Lung (tissue), 12 donors: ENCODE results near the gene ACIN1. TPM values are rescaled to one million over a fixed set of nuclear protein-coding genes. Genes with fewer than 3 reads are reported as not detected.

Experiments used
- ATAC-seq: fragments of 200-7000 bp; cut with Tn5 transposase; one replicate; pipeline ENCODE4 v1.9.1; 2020; ENCODE audit warnings: moderate number of reproducible peaks; ENCODE audit not compliant: insufficient read depth, low FRiP score
- DNase-seq, 3 donors: peaks; one replicate each; pipeline ENCODE4 v3.0.0-alpha.2; 2013 to 2017
- H3K27ac ChIP-seq, 2 donors: one replicate each; pipeline ENCODE4 v1.5.1; 2013; ENCODE audit warnings: mild to moderate bottlenecking in 2 of 2, moderate library complexity in 2 of 2, control low read depth in 1 of 2, inconsistent platforms in 1 of 2, low read depth in 1 of 2, low read length in 1 of 2
- H3K27me3 ChIP-seq, 3 donors: one replicate each; pipeline ENCODE4 v1.5.1; 2013; ENCODE audit warnings: low read length in 2 of 3; ENCODE audit not compliant: control insufficient read depth in 3 of 3, insufficient read depth in 3 of 3
- H3K36me3 ChIP-seq, 4 donors: one replicate each; pipeline ENCODE4 v1.5.1; 2013; ENCODE audit warnings: low read length in 4 of 4, mild to moderate bottlenecking in 1 of 4, moderate library complexity in 1 of 4; ENCODE audit not compliant: control insufficient read depth in 4 of 4, insufficient read depth in 4 of 4
- H3K4me1 ChIP-seq, 5 donors: one replicate each; pipeline ENCODE4 v1.5.1; 2013; ENCODE audit warnings: low read length in 5 of 5, mild to moderate bottlenecking in 2 of 5, moderate library complexity in 1 of 5; ENCODE audit not compliant: control insufficient read depth in 5 of 5, insufficient read depth in 5 of 5
- H3K4me3 ChIP-seq: one replicate; pipeline ENCODE4 v1.5.1; 2013; ENCODE audit warnings: mild to moderate bottlenecking, control low read depth, moderate library complexity
- H3K9ac ChIP-seq, 2 donors: one replicate each; pipeline ENCODE4 v1.5.1; 2013; ENCODE audit warnings: low read length in 2 of 2, control low read depth in 1 of 2; ENCODE audit not compliant: insufficient read depth in 1 of 2
- H3K9me3 ChIP-seq, 4 donors: one replicate each; pipeline ENCODE4 v1.5.1; 2013; ENCODE audit warnings: low read length in 3 of 4, mild to moderate bottlenecking in 1 of 4, moderate library complexity in 1 of 4; ENCODE audit not compliant: control insufficient read depth in 4 of 4, insufficient read depth in 3 of 4
- WGBS, 2 donors: extraction: QIAGEN DNeasy Blood & Tissue Kit; methylation state at CpG; one replicate each; pipeline ENCODE4 v1.1.7; 2013; 5-methylcytosine and 5-hydroxymethylcytosine counted together
- polyA plus RNA-seq, 2 donors: library from polyadenylated mRNA; stranded (reverse); fragments of 200-250 nt; gene quantifications; one replicate each; pipeline ENCODE4 v1.2.1, GENCODE V29; 2013
- total RNA-seq, 2 donors: library from RNA; depleted of rRNA in 1 of 2; stranded (reverse); fragments of >200 nt in 1 of 2; gene quantifications; one replicate each; pipeline ENCODE4 v1.2.1, GENCODE V29; 2014 to 2021
- TF ChIP-seq, protein P1 (sequence below): IDR thresholded peaks from 2 replicates; pipeline ENCODE4 v1.5.1; 2012; ENCODE audit warnings: mild to moderate bottlenecking; ENCODE audit errors: control extremely low read depth, extremely low read depth
- donor health status: control.
- donor health status: control.
- donor health status: Bipolar disorder and iron deficiency.
- donor health status: healthy.
- donor health status: DM: yes; HTN: yes; CAD: no.

The ACIN1 gene
- total and polyA plus RNA-seq, 4 donors, result 76.3 to 154 (median 115) TPM

DNA sequence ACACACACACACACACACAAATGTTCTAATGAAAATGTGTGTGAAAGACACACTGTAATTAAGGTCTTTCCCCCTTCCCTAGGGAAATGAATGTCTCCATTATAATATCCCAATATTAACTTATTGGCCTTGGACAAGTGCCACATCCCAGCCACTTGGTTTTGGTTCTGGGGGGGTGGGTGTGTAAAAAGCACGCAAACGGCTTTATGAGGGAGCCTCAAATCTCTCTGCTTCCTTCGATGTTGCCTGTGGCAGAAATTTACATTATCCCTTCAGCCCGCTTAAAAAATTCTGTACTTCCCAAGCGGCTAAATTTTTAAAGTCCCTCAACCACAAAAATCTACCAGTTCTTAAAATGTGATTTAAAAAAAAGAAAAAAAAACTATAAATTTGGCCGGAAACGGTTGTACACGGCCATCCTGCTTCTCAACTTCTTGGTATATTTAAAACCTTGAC is 85.4 kb downstream of the ACIN1 start:
- peak overlapping the region in 1 of 2 donors; percentile 87 for H3K9ac ChIP-seq
- DNase-seq (no peak), ATAC-seq (no peak)
- 9 to 15% methylated on average over 8 of the region's 8 CpGs for WGBS, 2 donors
- no peaks in the 10 kb centered on the region for H3K9me3 ChIP-seq
- H3K27me3 ChIP-seq, result no peaks in the 10 kb centered on the region
- H3K27ac ChIP-seq, result peak overlapping the region; percentile 63 to 87
- peaks cover 0 to 33% (median 4%) of the 10 kb centered on the region in 5 donors for H3K4me1 ChIP-seq
- TF ChIP-seq, protein P1, sequence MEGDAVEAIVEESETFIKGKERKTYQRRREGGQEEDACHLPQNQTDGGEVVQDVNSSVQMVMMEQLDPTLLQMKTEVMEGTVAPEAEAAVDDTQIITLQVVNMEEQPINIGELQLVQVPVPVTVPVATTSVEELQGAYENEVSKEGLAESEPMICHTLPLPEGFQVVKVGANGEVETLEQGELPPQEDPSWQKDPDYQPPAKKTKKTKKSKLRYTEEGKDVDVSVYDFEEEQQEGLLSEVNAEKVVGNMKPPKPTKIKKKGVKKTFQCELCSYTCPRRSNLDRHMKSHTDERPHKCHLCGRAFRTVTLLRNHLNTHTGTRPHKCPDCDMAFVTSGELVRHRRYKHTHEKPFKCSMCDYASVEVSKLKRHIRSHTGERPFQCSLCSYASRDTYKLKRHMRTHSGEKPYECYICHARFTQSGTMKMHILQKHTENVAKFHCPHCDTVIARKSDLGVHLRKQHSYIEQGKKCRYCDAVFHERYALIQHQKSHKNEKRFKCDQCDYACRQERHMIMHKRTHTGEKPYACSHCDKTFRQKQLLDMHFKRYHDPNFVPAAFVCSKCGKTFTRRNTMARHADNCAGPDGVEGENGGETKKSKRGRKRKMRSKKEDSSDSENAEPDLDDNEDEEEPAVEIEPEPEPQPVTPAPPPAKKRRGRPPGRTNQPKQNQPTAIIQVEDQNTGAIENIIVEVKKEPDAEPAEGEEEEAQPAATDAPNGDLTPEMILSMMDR, result no peak
- peaks cover 0 to 3% (median 0%) of the 10 kb centered on the region in 4 donors for H3K36me3 ChIP-seq
- H3K4me3 ChIP-seq, result no peak overlapping the region

DNA sequence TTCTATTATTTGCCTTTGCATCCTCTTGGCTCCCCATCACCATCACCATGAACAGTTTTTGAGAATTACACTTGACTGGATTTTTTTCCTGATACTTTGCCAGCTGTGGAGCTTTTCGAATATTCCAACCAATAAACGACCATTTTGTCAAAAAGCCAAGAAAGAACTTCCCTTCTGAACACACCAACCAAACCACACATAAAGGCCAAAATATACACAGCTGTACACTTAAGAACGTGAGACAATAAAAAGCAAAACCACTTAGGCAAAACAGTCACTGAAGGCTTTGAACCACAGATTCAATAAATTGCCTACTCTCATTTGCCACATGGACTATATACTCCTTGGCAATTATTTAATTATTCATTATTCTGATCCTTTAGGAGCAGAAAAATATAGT is 86.1 kb downstream of the ACIN1 start:
- WGBS, 2 donors, result 9 to 17% methylated on average over 3 of the region's 3 CpGs
- DNase-seq, result peak in 2 of 3 donors; percentile 52 to 54
- Histone ChIP-seq H3K27ac (no peak overlapping the region), H3K4me1 (peaks cover 0 to 33% (median 4%) of the 10 kb centered on the region in 5 donors), H3K9me3 (no peaks in the 10 kb centered on the region), H3K27me3 (no peaks in the 10 kb centered on the region), H3K4me3 (no peak overlapping the region), H3K36me3 (peaks cover 0 to 3% (median 0%) of the 10 kb centered on the region in 4 donors), H3K9ac (no peak overlapping the region)
- TF ChIP-seq, protein P1, result no peak
- ATAC-seq, result no peak

Other genes starting within 250 kb of the ACIN1 start
- gene LRP10, start 223.4 kb downstream of the ACIN1 start, total RNA-seq, result 100 to 1,000 TPM in 1 of 2 donors, 10 to 100 TPM in 1; 55.2 to 148 TPM
- 100 to 1,000 TPM in 1 of 2 donors, 10 to 100 TPM in 1; 25.7 to 133 TPM for gene LRP10, start 223.4 kb downstream of the ACIN1 start, polyA plus RNA-seq
- under 1 TPM in 1 of 2 donors, not detected in 1; 0.92 TPM for gene REM2, start 211.9 kb downstream of the ACIN1 start, total RNA-seq
- under 1 TPM; 0.88 to 0.98 TPM for gene REM2, start 211.9 kb downstream of the ACIN1 start, polyA plus RNA-seq
- 100 to 1,000 TPM in 1 of 2 donors, 10 to 100 TPM in 1; 85.3 to 104 TPM for gene RBM23, start 176.0 kb downstream of the ACIN1 start, total RNA-seq
- 10 to 100 TPM; 27.7 to 58.1 TPM for gene RBM23, start 176.0 kb downstream of the ACIN1 start, polyA plus RNA-seq
- 10 to 100 TPM; 45.6 to 54.7 TPM for gene PRMT5, start 165.8 kb downstream of the ACIN1 start, total RNA-seq
- 10 to 100 TPM; 19.2 to 56.5 TPM for gene PRMT5, start 165.8 kb downstream of the ACIN1 start, polyA plus RNA-seq
- gene HAUS4, start 138.0 kb downstream of the ACIN1 start, total RNA-seq, result 10 to 100 TPM; 47.2 to 49.0 TPM
- 10 to 100 TPM; 28.3 to 45.5 TPM for gene HAUS4, start 138.0 kb downstream of the ACIN1 start, polyA plus RNA-seq
- gene AJUBA, start 112.6 kb downstream of the ACIN1 start, total RNA-seq, result 10 to 100 TPM; 33.8 to 34.2 TPM
- gene AJUBA, start 112.6 kb downstream of the ACIN1 start, polyA plus RNA-seq, result 10 to 100 TPM in 1 of 2 donors, 1 to 10 TPM in 1; 7.2 to 23.7 TPM
- gene C14orf93, start 85.0 kb downstream of the ACIN1 start, total RNA-seq, result 10 to 100 TPM; 10.3 to 14.9 TPM
- gene C14orf93, start 85.0 kb downstream of the ACIN1 start, polyA plus RNA-seq, result 1 to 10 TPM; 7.5 to 8.4 TPM
- gene PSMB5, start 60.2 kb downstream of the ACIN1 start, total RNA-seq, result 100 to 1,000 TPM in 1 of 2 donors, 10 to 100 TPM in 1; 64.8 to 107 TPM
- 100 to 1,000 TPM in 1 of 2 donors, 10 to 100 TPM in 1; 94.6 to 147 TPM for gene PSMB5, start 60.2 kb downstream of the ACIN1 start, polyA plus RNA-seq
- not detected for gene PSMB11, start 52.9 kb downstream of the ACIN1 start, total RNA-seq
- gene PSMB11, start 52.9 kb downstream of the ACIN1 start, polyA plus RNA-seq, result not detected
- 1 to 10 TPM; 4.2 to 4.6 TPM for gene CDH24, start 37.6 kb downstream of the ACIN1 start, total RNA-seq
- 1 to 10 TPM; 2.0 to 4.8 TPM for gene CDH24, start 37.6 kb downstream of the ACIN1 start, polyA plus RNA-seq
- gene C14orf119, start 369 bp upstream of the ACIN1 start, total RNA-seq, result 10 to 100 TPM; 23.9 to 56.7 TPM
- 10 to 100 TPM; 26.0 to 64.9 TPM for gene C14orf119, start 369 bp upstream of the ACIN1 start, polyA plus RNA-seq
- not detected for gene CIROP, start 9.9 kb upstream of the ACIN1 start, total RNA-seq
- not detected for gene CIROP, start 9.9 kb upstream of the ACIN1 start, polyA plus RNA-seq
- under 1 TPM in 1 of 2 donors, not detected in 1; 0.67 TPM for gene CEBPE, start 24.1 kb upstream of the ACIN1 start, total RNA-seq
- 1 to 10 TPM in 1 of 2 donors, under 1 TPM in 1; 0.16 to 3.5 TPM for gene CEBPE, start 24.1 kb upstream of the ACIN1 start, polyA plus RNA-seq
- 10 to 100 TPM; 54.4 to 74.0 TPM for gene SLC7A8, start 88.5 kb upstream of the ACIN1 start, total RNA-seq
- gene SLC7A8, start 88.5 kb upstream of the ACIN1 start, polyA plus RNA-seq, result 10 to 100 TPM; 28.1 to 29.5 TPM
- gene RNF212B, start 142.8 kb upstream of the ACIN1 start, total RNA-seq, result not detected
- gene RNF212B, start 142.8 kb upstream of the ACIN1 start, polyA plus RNA-seq, result under 1 TPM in 1 of 2 donors, not detected in 1; 0.09 TPM
- gene HOMEZ, start 191.0 kb upstream of the ACIN1 start, total RNA-seq, result 10 to 100 TPM in 1 of 2 donors, 1 to 10 TPM in 1; 6.1 to 13.4 TPM
- 1 to 10 TPM; 6.9 to 9.8 TPM for gene HOMEZ, start 191.0 kb upstream of the ACIN1 start, polyA plus RNA-seq
- gene PPP1R3E, start 207.7 kb upstream of the ACIN1 start, total RNA-seq, result 10 to 100 TPM in 1 of 2 donors, 1 to 10 TPM in 1; 7.5 to 14.5 TPM
- gene PPP1R3E, start 207.7 kb upstream of the ACIN1 start, polyA plus RNA-seq, result 10 to 100 TPM in 1 of 2 donors, 1 to 10 TPM in 1; 7.1 to 16.4 TPM
- gene BCL2L2, start 211.7 kb upstream of the ACIN1 start, total RNA-seq, result 10 to 100 TPM; 20.8 to 52.8 TPM
- gene BCL2L2, start 211.7 kb upstream of the ACIN1 start, polyA plus RNA-seq, result 10 to 100 TPM; 31.0 to 48.6 TPM
- 100 to 1,000 TPM in 1 of 2 donors, 10 to 100 TPM in 1; 66.0 to 116 TPM for gene PABPN1, start 226.3 kb upstream of the ACIN1 start, total RNA-seq
- gene PABPN1, start 226.3 kb upstream of the ACIN1 start, polyA plus RNA-seq, result 100 to 1,000 TPM in 1 of 2 donors, 10 to 100 TPM in 1; 88.8 to 183 TPM